Measurements from ENCODE around the gene HNRNPDL.
A peak's percentile ranks its signal among the peaks of the same experiment; 100 is the strongest.
"Not testable (repeated sequence)": the region's sequence is repeated elsewhere in the genome, so short reads cannot be mapped to it uniquely, and the experiment has no call there.

HNRNPDL gene

GRCh38 chr4:82431831-82432230 is 1.6 kb upstream of the HNRNPDL start:
- no peak for DNase-seq

DNA sequence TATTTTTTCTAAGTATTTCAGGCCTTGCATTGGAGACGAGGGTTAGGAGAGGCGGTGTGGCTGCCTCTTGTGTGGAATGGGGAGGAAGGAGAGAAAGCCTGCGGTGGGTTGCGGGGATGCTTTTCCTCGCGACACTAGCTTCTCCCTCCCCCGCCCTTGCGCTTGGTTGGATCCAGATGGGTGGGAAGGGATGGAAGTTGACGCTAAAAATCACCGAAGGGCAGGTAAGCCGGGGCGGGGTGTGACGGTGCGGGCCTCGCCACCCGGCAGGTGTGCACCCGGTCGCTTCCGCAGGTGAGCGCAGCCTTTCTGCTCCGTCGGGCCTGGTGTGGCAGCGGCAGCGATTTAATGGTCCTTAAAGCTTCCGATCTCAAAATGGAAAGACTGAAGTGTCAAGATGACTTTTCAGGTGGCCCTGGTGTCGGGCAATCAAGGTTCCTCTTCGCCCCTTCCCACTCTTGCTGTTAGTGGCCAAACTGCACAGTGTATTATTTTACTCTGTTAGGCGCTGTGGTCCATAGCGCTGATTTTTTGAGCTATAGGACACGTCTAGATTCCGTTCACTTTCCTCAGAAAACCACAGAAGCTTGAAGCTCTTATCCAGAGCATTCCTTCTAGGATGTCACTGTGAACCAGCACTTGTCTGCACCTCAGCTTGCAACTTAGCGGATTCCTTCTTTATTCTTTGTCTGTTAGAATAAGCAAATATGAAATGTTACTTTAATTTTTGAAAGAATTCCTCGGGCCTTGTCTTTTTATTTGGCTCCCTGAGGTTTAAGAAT is 893 bp upstream of the HNRNPDL start:
- DNase-seq, result peak; percentile 43

GRCh38 chr4:82429728-82430192 is 502 bp downstream of the HNRNPDL start:
- DNase-seq, result no peak

GRCh38 chr4:82428969-82429727 is 1.1 kb downstream of the HNRNPDL start:
- DNase-seq, result peak; percentile 94

GRCh38 chr4:82428526-82428968 is 1.7 kb downstream of the HNRNPDL start:
- DNase-seq, result no peak

DNA sequence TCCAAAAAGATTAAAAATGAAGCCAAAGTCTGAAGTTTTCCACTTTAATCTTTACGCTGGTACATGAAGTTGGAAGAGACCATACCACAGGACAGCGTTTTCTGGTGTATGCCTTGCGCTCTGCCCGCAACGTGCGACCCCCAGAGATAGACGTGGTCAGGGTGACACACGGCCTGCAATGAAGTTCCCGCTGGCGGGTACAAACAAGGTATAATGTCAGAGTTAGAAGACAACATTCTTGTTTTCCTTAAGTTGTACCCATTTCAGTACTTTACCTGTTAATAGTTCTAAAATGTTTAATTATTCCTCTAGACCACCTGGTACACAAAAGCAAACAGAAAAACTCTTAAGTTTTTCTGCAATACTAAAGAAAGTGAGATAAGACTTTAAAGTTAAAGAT is 4.8 kb downstream of the HNRNPDL start:
- DNase-seq, result no peak

GRCh38 chr4:82423245-82424054 is 6.8 kb downstream of the HNRNPDL start:
- DNase-seq, result no peak

DNA sequence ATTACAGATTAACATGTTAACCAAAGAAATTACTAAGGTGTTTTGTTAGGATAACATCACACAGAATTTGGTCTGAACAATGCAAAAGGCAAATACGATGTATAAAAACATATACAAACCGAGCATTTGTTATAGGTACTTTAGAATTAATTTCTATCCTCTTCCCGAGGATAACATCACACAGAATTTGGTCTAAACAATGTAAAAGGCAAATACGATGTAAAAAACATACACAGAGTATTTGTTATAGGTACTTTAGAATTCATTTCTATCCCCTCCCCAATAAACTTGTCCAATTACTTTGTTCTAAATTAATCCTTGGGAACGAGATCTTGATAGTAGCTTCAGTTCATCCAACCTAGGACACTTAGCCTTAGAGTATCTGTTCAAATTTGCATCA is 7.6 kb downstream of the HNRNPDL start:
- DNase-seq, result no peak

GRCh38 chr4:82421796-82422560 is 8.3 kb downstream of the HNRNPDL start:
- no peak for DNase-seq

- no peak for DNase-seq
Measured at GRCh38 chr4:82419451-82419850, 10.8 kb downstream of the HNRNPDL start.

DNA sequence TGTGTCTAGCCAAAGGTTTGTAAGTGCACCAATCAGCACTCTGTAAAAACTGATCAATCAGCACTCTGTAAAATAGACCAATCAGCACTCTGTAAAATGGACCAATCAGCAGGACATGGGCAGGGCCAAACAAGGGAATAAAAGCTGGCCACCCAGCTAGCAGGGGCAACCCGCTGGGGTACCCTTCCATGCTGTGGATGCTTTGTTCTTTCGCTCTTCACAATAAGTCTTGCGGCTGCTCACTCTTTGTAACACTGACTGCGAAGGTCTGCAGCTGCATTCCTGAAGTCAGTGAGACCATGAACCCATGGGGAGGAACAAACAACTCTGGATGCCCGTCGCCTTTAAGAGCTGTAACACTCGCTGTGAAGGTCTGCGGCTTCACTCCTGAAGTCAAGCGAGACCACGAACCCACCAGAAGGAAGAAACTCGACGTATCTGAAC is 14.3 kb downstream of the HNRNPDL start:
- no peak for DNase-seq

- not testable (repeated sequence) for DNase-seq
Measured at GRCh38 chr4:82415061-82415460, 15.2 kb downstream of the HNRNPDL start.

GRCh38 chr4:82403725-82404124 is 26.5 kb downstream of the HNRNPDL start:
- DNase-seq, result no peak

DNA sequence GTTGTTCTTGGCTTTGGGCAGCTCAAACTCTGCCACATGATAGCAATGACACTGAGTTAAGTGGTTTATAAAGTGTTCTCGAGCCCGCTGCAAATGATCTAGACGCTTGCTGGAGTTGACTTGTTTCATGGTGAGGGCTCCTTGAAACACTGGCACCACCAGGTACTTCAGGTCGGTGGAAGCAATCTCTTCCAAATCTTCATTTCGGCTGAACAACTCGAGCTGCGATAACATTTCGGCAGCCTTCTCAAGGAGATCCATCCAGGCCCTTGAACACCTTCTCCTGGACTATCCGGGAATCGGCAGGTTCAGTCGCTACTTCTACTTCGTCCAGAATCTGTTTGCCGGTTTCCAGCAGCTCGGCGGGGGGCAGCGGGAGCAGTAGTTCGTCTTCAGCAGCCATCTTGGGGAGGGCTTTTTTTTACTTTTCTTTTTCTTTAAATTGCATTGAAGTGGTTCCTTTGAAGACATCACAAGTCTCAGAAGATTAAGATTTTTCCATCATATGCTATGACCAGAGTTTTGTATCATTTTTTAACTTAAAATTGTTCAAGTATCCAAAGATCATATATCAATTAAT is 28.0 kb downstream of the HNRNPDL start:
- no peak for DNase-seq

DNA sequence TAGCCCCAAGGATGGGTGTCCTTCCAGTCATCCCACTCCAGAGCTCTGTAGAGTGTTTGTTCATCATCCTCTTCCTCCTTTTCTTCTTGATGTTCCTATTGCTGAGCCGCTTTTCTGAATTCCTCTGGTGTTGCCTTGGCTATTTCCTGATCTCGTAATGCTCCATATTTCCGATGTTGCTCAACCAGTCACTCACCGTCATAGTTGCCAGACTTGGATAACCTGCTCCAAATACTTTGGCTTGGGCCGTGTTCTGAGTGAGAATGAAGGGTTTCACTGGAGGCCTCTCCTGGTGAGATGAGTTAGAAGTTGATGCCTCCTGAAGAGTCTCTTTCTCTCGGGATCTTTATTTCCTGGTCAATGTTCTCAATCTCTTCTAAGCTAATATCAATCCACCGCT is 28.7 kb downstream of the HNRNPDL start:
- DNase-seq, result no peak

GRCh38 chr4:82398263-82398662 is 32.0 kb downstream of the HNRNPDL start:
- no peak for DNase-seq

GRCh38 chr4:82397527-82397926 is 32.7 kb downstream of the HNRNPDL start:
- DNase-seq, result no peak

DNA sequence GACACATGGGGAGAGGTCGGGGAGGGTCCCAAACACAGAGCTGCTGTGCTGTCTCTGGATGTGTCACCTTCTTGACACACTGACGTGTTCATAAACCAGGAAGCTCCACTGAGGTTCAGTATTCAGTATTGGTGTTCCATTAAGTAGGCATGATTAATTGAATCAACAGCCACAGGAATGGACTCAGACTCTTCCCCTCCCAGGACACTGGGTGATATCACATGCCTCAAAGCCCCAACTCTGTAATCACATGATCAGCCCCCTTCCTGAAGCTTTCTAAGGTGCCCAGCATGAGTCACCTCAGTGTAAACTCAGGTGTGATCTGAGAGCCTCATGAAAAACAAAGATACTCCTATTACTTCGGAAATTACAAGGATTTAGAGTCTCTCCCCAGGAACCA is 35.4 kb downstream of the HNRNPDL start:
- DNase-seq, result no peak

DNA sequence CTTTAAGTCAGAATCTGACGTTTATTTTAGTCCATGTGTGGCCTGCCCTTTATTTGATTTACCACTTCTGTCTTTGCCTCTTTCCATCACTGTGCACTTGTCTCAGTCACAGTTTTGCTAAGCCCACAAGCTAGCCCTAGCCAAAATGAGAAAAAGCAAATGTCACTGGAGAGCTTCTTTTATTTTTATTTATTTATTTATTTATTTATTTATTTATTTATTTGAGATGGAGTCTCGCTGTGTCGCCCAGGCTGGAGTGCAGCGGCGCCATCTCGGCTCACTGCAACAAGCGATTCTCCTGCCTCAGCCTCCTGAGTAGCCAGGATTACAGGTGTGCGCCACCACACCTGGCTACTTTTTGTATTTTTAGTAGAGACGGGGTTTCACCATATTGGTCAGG is 40.2 kb downstream of the HNRNPDL start:
- not testable (repeated sequence) for DNase-seq

- DNase-seq, result no peak
Measured at GRCh38 chr4:82388405-82388804, 41.9 kb downstream of the HNRNPDL start.

DNA sequence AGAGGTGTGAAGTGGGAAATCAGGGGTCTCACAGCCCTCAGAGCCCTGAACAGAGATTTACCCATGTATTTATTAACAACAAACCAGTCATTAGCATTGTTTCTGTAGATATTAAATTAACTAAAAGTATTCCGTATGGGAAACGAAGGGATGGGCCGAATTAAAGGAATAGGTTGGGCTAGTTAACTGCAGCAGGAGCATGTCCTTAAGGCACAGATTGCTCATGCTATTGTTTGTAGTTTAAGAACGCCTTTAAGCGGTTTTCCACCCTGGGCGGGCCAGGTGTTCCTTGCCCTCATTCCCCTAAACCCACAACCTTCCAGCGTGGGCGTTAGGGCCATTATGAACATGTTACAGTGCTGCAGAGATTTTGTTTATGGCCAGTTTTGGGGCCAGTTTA is 44.0 kb downstream of the HNRNPDL start:
- DNase-seq, result not testable (repeated sequence)

DNA sequence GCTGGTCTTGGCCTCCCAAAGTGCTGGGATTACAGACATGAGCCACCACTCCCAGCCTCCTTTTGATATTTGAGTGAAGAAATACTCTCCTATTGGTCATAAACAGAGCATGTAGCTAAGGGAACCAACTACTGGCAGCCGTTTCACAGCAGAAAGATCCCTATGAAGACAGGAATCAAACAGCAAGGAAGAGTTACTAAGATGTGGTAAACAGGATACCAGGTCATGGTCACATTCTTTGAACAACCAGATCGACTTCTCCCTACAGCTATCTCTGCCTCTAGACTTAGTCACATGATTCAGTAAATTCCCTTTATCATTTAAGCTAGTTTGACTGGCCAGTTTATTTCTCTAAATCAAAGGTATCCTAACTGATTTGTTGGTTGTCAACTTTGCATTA is 47.5 kb downstream of the HNRNPDL start:
- DNase-seq, result no peak

All from activated naive CD4-positive, alpha-beta T cell treated with Interleukin-2 at 50 U/mL for 16 hours (primary cell).